GM12875 (cell line): ENCODE measurements around the gene TRPV4.

Experiments used
- H3K4me3 ChIP-seq: one replicate; pipeline ENCODE4 v1.5.1; 2011; ENCODE audit warnings: low read depth, low read length, control low read depth
- TF ChIP-seq, protein P1 (sequence below): IDR thresholded peaks from 2 replicates; pipeline ENCODE4 v1.5.1; 2011; ENCODE audit warnings: low read depth, mild to moderate bottlenecking, control low read depth, inconsistent platforms, low read length, moderate library complexity, borderline replicate concordance; ENCODE audit not compliant: insufficient read depth

TRPV4 gene

DNA sequence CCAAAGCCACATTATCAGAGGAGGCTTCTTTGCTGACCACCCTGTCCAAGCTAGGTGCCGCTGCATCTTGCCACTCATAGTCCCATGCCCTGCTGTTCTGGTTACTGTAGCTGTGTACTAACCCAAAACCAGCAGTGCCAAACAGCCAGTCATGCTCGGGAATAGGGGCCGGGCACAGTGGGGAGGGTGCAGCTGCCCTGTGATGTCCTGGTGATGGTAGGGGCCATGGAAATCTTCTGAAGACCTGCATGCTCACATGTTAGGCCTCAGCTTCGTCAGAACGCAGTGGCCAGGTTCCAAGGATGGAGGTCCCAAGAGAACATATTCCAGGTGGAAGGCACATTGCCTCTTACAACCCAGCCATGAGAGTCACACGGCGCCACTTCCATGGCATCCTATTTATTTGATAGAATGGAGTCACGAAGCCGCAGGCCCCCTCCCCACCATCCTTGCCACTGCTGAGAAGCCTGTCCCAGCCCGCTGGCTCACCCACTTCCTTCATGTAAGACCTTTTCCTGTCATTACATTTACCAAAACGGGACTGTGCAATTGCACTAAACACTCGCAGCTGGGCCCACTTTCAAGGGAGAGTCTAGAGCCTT is 71.0 kb downstream of the TRPV4 start:
- TF ChIP-seq, protein P1, sequence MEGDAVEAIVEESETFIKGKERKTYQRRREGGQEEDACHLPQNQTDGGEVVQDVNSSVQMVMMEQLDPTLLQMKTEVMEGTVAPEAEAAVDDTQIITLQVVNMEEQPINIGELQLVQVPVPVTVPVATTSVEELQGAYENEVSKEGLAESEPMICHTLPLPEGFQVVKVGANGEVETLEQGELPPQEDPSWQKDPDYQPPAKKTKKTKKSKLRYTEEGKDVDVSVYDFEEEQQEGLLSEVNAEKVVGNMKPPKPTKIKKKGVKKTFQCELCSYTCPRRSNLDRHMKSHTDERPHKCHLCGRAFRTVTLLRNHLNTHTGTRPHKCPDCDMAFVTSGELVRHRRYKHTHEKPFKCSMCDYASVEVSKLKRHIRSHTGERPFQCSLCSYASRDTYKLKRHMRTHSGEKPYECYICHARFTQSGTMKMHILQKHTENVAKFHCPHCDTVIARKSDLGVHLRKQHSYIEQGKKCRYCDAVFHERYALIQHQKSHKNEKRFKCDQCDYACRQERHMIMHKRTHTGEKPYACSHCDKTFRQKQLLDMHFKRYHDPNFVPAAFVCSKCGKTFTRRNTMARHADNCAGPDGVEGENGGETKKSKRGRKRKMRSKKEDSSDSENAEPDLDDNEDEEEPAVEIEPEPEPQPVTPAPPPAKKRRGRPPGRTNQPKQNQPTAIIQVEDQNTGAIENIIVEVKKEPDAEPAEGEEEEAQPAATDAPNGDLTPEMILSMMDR: no peak
- no peak overlapping the region for H3K4me3 ChIP-seq

DNA sequence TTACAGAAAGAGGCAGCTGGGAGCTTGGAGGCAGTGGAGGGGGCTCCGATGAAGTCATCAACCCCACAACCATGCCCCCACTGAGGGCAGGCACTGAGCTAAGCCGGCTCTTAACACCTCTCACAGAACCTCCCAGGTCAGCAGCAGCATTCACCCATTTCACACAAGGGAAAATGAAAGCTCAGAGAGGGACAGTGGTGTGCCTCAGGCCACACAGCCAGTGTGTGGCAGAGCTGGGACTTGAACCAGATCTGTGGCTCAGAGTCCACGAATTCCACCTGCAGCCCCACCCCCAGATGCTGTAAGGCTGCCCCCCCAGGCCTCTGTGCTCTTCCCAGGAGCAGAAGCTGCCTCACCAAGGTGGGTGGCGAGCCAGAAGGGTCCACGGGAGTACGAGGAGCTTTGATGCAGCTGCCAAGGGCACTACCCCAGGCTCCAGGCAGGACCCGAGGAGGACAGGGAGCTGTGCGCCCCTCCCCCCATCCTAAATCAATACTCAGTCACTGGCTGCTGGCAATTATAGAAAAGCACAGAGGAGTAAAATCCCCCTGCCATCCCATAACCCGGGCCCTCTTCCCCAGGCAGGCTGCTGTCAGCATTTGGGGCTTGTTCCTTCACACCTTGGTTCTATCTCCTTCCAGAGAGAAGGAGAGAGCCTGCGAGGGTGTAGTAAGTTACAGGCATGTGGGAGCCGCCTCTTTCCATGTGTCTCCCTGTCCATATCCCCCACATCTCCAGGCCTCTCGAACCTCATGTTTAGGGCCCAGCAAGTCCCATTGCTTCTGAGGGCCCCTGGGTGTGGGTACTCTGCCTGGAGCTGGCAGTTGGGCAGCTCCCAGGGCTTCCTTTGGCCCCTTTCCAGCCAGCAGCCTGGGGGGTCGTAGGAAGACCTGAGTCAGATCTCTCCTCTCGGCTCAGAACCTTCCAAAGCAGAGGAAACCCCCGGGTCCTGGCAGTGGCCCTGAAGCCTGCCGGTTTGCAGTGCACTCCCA is 72.0 kb downstream of the TRPV4 start:
- no peak overlapping the region for H3K4me3 ChIP-seq
- TF ChIP-seq, protein P1: no peak

DNA sequence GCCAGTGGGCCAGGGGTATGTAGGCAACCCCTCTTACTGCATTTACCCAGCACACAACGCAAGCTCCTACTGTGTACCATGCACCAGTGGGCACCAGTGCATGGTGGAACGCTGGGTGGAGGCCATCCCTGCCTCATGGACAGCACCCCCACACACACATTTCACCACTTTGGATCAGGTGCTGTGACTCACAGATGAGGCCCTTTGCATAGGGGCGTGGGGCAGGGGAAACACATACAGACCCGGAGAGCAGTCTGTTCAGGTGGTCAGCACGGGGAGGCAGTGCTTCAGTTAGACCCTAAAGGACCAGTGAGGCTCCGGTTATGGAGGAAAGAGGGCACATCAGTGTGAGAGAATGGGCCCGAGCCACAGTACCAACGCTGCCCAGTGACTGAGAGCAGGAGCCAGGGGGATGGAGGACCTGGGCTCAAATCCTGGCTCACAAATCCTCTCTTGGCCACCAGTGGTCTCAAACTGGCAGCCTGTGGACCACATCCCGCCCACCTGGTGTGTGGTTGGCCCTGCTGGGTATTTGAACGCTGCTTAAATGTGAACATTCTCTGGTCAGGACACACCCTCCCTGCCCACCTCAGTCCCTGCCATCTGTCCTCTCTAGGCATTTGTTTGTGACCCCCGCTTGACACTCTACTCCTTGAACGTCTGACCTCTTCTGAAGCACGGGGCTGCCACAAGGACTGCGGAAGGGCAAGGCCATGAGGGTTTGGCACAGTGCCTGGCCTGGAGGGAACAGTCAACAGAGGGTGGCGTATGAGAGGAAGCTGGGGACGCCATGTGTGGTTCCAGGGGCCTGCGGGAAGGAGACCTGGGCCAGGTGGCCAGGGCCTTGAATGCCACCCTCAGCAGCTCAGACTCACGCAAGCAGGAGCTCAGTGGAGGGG is 72.9 kb downstream of the TRPV4 start:
- no peak overlapping the region for H3K4me3 ChIP-seq
- TF ChIP-seq, protein P1: no peak

DNA sequence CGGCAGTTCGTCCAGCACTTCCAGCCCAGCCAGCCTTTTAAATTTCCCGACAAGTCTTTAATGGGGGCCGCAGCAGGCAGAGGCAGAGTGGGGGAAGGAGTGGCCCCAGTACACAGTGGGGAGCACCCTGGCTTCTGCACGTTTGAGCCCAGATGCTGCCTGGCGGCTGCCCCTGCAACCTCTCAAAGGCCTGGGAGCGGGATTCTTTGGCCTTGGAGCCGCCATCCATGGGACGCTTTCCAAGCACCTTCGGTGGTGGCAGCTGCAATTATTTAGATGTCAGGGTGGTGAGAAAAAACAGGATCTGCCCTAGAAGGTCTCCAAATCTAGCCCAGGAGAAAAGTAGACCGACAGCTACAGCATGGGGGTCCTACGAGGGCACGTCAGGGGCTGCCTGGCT is 73.6 kb downstream of the TRPV4 start:
- H3K4me3 ChIP-seq: no peak overlapping the region
- TF ChIP-seq, protein P1: no peak

DNA sequence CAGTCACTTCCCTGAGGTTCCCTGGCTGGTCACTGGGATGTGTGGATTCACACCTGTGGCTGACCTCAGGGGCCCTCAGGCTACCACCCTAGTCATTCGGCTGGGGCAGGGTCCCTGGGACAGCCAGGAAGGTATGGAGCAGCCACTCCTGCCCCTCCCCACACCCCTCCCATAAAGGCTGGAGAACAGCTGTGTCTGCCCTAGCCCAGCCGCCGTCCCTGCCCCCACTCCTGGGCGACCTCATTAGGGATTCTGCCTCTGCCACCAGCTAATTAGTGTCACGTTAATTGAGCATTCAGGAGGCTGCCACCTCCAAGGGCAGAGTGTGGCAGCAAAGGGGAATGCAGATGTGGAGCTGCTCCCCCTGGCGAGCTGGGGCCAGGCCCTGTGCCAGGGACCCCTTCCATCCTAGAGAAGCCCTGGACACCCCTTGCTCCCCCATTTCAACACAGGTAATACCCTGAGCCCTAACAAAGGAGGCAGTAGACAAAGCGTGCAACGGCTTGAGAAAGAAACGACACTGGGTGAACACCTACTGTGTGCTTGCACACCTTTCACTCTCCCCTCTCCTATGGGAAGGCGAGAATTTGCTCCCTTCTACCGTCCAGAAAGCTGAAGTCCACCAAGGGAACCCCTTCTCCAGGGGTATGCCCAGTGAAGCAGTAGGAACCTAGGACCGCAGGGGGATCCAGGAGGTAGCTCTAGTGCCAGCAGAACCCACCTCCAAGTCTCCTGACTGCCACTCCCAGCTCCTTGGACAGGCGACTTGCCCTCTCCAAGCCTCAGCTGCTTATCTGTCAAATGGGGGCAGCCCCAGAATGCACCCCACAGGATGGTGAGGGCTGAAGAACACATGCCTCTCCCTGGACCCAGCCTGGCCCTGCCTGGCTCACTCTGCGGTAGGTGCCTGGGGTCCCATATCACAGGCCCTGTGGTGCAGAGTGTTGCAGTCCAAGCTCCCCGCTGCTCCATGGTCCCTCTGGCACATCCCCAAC is 74.5 kb downstream of the TRPV4 start:
- TF ChIP-seq, protein P1: no peak
- H3K4me3 ChIP-seq: no peak overlapping the region
